NB4 (cell line): ENCODE results near the gene EXOC4.

Experiments
- CTCF ChIP-seq: IDR thresholded peaks from one replicate; pipeline ENCODE4 v1.5.1; 2012; ENCODE audit warnings: low read depth, low read length
- MAX ChIP-seq: IDR thresholded peaks from 2 replicates; pipeline ENCODE4 v1.6.1; 2011; ENCODE audit warnings: low read depth, low read length
- MYC ChIP-seq: IDR thresholded peaks from 2 replicates; pipeline ENCODE4 v1.6.1; 2011; ENCODE audit warnings: low read depth, low read length
- POLR2A ChIP-seq: IDR thresholded peaks from 2 replicates; pipeline ENCODE4 v1.6.1; 2011; ENCODE audit warnings: mild to moderate bottlenecking; ENCODE audit not compliant: insufficient read length; ENCODE audit errors: extremely low read depth

- TF ChIP-seq CTCF, result no peak
- no peak for TF ChIP-seq POLR2A
- TF ChIP-seq MYC, result no peak
- no peak for TF ChIP-seq MAX
These were observed 337.9 kb downstream of the EXOC4 start for GRCh38 chr7:133590795-133591194.
